Fibroblast of the aortic adventitia (primary cell): ENCODE results near the gene ANKRD30BL. TPM values are rescaled to one million over a fixed set of nuclear protein-coding genes. Genes with fewer than 3 reads are reported as not detected.
A peak's percentile ranks its signal among the peaks of the same experiment; 100 is the strongest.
"Not testable (repeated sequence)": the region's sequence is repeated elsewhere in the genome, so short reads cannot be mapped to it uniquely, and the experiment has no call there.

Source experiments
- DNase-seq: peaks from one replicate; pipeline ENCODE4 v3.0.0-alpha.2; 2010; ENCODE audit warnings: low read depth
- H3K4me3 ChIP-seq: 2 replicates; pipeline ENCODE4 v1.5.1; 2011; ENCODE audit warnings: low read depth, mild to moderate bottlenecking, control low read depth, low read length, moderate library complexity
- CTCF ChIP-seq: IDR thresholded peaks from 2 replicates; pipeline ENCODE4 v1.5.1; 2011; ENCODE audit warnings: mild to moderate bottlenecking, low read length, control low read depth, inconsistent platforms; ENCODE audit not compliant: insufficient read depth
- small RNA-seq: library from RNA; depleted of rRNA; stranded (forward); fragments of <200 nt; gene quantifications from one replicate; pipeline ENCODE3, GENCODE V24; 2012
- total RNA-seq: library from RNA; depleted of rRNA; stranded (reverse); fragments of >200 nt; gene quantifications from 2 replicates; pipeline ENCODE4 v1.2.3, GENCODE V29; 2012; ENCODE audit warnings: low replicate concordance

The ANKRD30BL gene
- total RNA-seq: 0.16 TPM in 1 of 2 replicates, not detected in the other

GRCh38 chr2:132161161-132162124, at the start of gene ANKRD30BL:
TSS of gene ANKRD30BL (minus strand) at chr2:132161952. CDS start at chr2:132161705, 247 bp downstream.
- DNase-seq, H3K4me3 ChIP-seq: not testable (repeated sequence)

- not testable (repeated sequence) for H3K4me3 ChIP-seq
These were observed 41.1 kb upstream of the ANKRD30BL start for GRCh38 chr2:132202866-132203265.

GRCh38 chr2:132192854-132193253, 31.1 kb upstream of the ANKRD30BL start:
- H3K4me3 ChIP-seq, DNase-seq: not testable (repeated sequence)

More at GRCh38 chr2:132202866-132203265, 41.1 kb upstream of the ANKRD30BL start:
- not testable (repeated sequence) for DNase-seq

GRCh38 chr2:132167100-132167499, 5.3 kb upstream of the ANKRD30BL start:
- H3K4me3 ChIP-seq, DNase-seq: not testable (repeated sequence)

GRCh38 chr2:132162125-132162660, 441 bp upstream of the ANKRD30BL start:
- not testable (repeated sequence) for DNase-seq, H3K4me3 ChIP-seq

GRCh38 chr2:132146774-132147173, 15.0 kb downstream of the ANKRD30BL start:
- TF ChIP-seq CTCF: peak; percentile 65
- H3K4me3 ChIP-seq: not testable (repeated sequence)
- peak; percentile 67 for DNase-seq

Small RNA genes within 50 kb of the gene (small RNA-seq; reads per million reads assigned to genes)
- gene RNU6-1132P: not detected
